PC-3 (cell line): Measurements from ENCODE around the gene TXNDC2. TPM values are rescaled to one million over a fixed set of nuclear protein-coding genes. Genes with fewer than 3 reads are reported as not detected.
"Not testable (repeated sequence)": the region's sequence is repeated elsewhere in the genome, so short reads cannot be mapped to it uniquely, and the experiment has no call there.

Experiments
- ATAC-seq: fragments of 200-7000 bp; cut with Tn5 transposase; 2 replicates; pipeline ENCODE4 v1.9.1; 2020; ENCODE audit warnings: mild to moderate bottlenecking, moderate library complexity
- BruUV-seq: library from RNA; stranded (reverse); fragments of 400-500 nt; replicated peaks from 2 replicates; lab custom pipeline; 2021; lab: Mats Ljungman, UMichigan
- CTCF ChIA-PET: fragments of 300-600 bp; sonication (Branson Sonifier 250); formaldehyde crosslinking; loops from one replicate; lab custom pipeline; 2022; ENCODE audit warnings: antibody characterized with exemption; lab: Charles Lee
- POLR2A ChIA-PET: fragments of 300-600 bp; sonication (Branson Sonifier 250); formaldehyde crosslinking; loops from one replicate; lab custom pipeline; 2022; ENCODE audit warnings: antibody characterized with exemption; ENCODE audit not compliant: unreplicated experiment; lab: Charles Lee
- DNase-seq: peaks from one replicate; pipeline ENCODE4 v3.0.0-alpha.2; 2015
- H2AFZ ChIP-seq: fragments of 300-600 bp; sonication (generic); 2 replicates; pipeline ENCODE4 v1.6.0; 2016; ENCODE audit warnings: antibody characterized with exemption, low read length
- H3F3A ChIP-seq: fragments of 300-600 bp; sonication (generic); one replicate; pipeline ENCODE4 v1.6.0; 2017; ENCODE audit warnings: antibody characterized with exemption, low read length, control low read depth, mild to moderate bottlenecking; ENCODE audit not compliant: unreplicated experiment
- H3K27ac ChIP-seq: fragments of 300-600 bp; sonication (generic); 2 replicates; pipeline ENCODE4 v1.5.1; 2016; ENCODE audit warnings: mild to moderate bottlenecking, low read length
- H3K27me3 ChIP-seq: fragments of 300-600 bp; sonication (generic); 2 replicates; pipeline ENCODE4 v1.6.1; 2016; ENCODE audit warnings: low read length, mixed read lengths
- H3K36me3 ChIP-seq: fragments of 300-600 bp; sonication (generic); 2 replicates; pipeline ENCODE4 v1.6.1; 2016; ENCODE audit warnings: low read depth, mixed run types, low read length, mixed read lengths
- H3K4me1 ChIP-seq: fragments of 300-600 bp; sonication (generic); 2 replicates; pipeline ENCODE4 v1.5.1; 2016; ENCODE audit warnings: low read length; ENCODE audit not compliant: insufficient read depth
- H3K4me2 ChIP-seq: fragments of 300-600 bp; sonication (generic); 2 replicates; pipeline ENCODE4 v1.6.0; 2016; ENCODE audit warnings: low read length
- H3K4me3 ChIP-seq: fragments of 300-600 bp; sonication (generic); 2 replicates; pipeline ENCODE4 v1.5.1; 2016; ENCODE audit warnings: mild to moderate bottlenecking, low read length, mixed read lengths
- H3K79me2 ChIP-seq: fragments of 300-600 bp; sonication (generic); 2 replicates; pipeline ENCODE4 v1.6.1; 2017; ENCODE audit warnings: low read length, mixed read lengths
- H3K9ac ChIP-seq: fragments of 300-600 bp; sonication (generic); 2 replicates; pipeline ENCODE4 v1.6.0; 2016; ENCODE audit warnings: mild to moderate bottlenecking, low read length
- H3K9me2 ChIP-seq: fragments of 300-600 bp; sonication (generic); replicated peaks from 2 replicates; pipeline ENCODE4 v1.6.1; 2016; ENCODE audit warnings: mixed run types, low read length, mixed read lengths
- H3K9me3 ChIP-seq: fragments of 300-600 bp; sonication (generic); 2 replicates; pipeline ENCODE4 v1.6.1; 2016; ENCODE audit warnings: low read length, mixed read lengths
- H4K20me1 ChIP-seq: fragments of 300-600 bp; sonication (generic); 2 replicates; pipeline ENCODE4 v1.6.1; 2016; ENCODE audit warnings: low read length, mixed read lengths
- CTCF ChIP-seq: fragments of 300-600 bp; sonication (generic); conservative IDR thresholded peaks from 2 replicates; pipeline ENCODE4 v1.5.1; 2017; ENCODE audit warnings: antibody characterized with exemption, low read depth, mild to moderate bottlenecking, low read length
- EZH2 ChIP-seq: fragments of 300-600 bp; sonication (generic); IDR thresholded peaks from one replicate; pipeline ENCODE4 v1.6.1; 2017; ENCODE audit warnings: antibody characterized with exemption, mild to moderate bottlenecking, low read length; ENCODE audit not compliant: unreplicated experiment
- EZH2phosphoT487 ChIP-seq: fragments of 300-600 bp; sonication (generic); IDR thresholded peaks from 2 replicates; pipeline ENCODE4 v1.6.1; 2018; ENCODE audit warnings: mild to moderate bottlenecking, antibody characterized with exemption, low read length, borderline replicate concordance
- intact Hi-C: fragments of 100-400 bp; cut with micrococcal nuclease; formaldehyde crosslinking; loops from 2 replicates; pipeline ENCODE4 v1.9.0; 2023
- total RNA-seq: library from RNA; depleted of rRNA; stranded (reverse); fragments of >200 nt; gene quantifications from 2 replicates; pipeline ENCODE4 v1.2.3, GENCODE V29; 2014

Gene TXNDC2
- total RNA-seq, 1 experiment from 2014 or later = 0.87 TPM

- no peaks in the 10 kb centered on the region for H3K9me3 ChIP-seq
- no peaks in the 10 kb centered on the region for H3K9me2 ChIP-seq
- ATAC-seq = no peak
- no peak overlapping the region for H3K27ac ChIP-seq
- H4K20me1 ChIP-seq = no peaks in the 10 kb centered on the region
- H2AFZ ChIP-seq = no peak overlapping the region
- POLR2A ChIA-PET = no interaction called here
- intact Hi-C loops = no loop called here
- 0 out of 2 replicates have a peak, but pooled peaks cover 8% of the 10 kb centered on the region for H3K4me1 ChIP-seq
- H3K9ac ChIP-seq = no peak overlapping the region
- H3K27me3 ChIP-seq = no peaks in the 10 kb centered on the region
- no peaks in the 10 kb centered on the region for H3K36me3 ChIP-seq
- no TSS peak for BruUV-seq
- CTCF ChIA-PET = no interaction called here
- no peak overlapping the region for H3K4me2 ChIP-seq
- DNase-seq = no peak
- H3F3A ChIP-seq = no peaks in the 10 kb centered on the region
- no peaks in the 10 kb centered on the region for H3K79me2 ChIP-seq
- no peak overlapping the region for H3K4me3 ChIP-seq
- TF ChIP-seq CTCF (no peak), EZH2 (no peak), EZH2phosphoT487 (no peak)
These were observed 5.2 kb downstream of the TXNDC2 start for GRCh38 chr18:9890957-9891356.

GRCh38 chr18:9891515-9891914, 5.7 kb downstream of the TXNDC2 start:
- ATAC-seq (peak; percentile 29; the same call in 1 of the 2 replicates), DNase-seq (peak; percentile 46)
- H2AFZ ChIP-seq, H3K27me3 ChIP-seq, CTCF ChIA-PET, H3K9ac ChIP-seq, H3K4me3 ChIP-seq, POLR2A ChIA-PET, H3K9me2 ChIP-seq, H3K27ac ChIP-seq, H3K79me2 ChIP-seq, H3K9me3 ChIP-seq, BruUV-seq, H3K4me1 ChIP-seq, H3K4me2 ChIP-seq, H3F3A ChIP-seq, H4K20me1 ChIP-seq, intact Hi-C loops, H3K36me3 ChIP-seq: not testable (repeated sequence)

GRCh38 chr18:9894454-9895068, 8.8 kb downstream of the TXNDC2 start:
- no peak overlapping the region for H3K4me3 ChIP-seq
- no peaks in the 10 kb centered on the region for H3K9me3 ChIP-seq
- H3K9me2 ChIP-seq = no peaks in the 10 kb centered on the region
- TF ChIP-seq CTCF = no peak
- no peak for TF ChIP-seq EZH2phosphoT487
- no peak for TF ChIP-seq EZH2
- no peaks in the 10 kb centered on the region for H4K20me1 ChIP-seq
- POLR2A ChIA-PET = no interaction called here
- H3K9ac ChIP-seq = no peak overlapping the region
- H3K36me3 ChIP-seq = no peaks in the 10 kb centered on the region
- H3K4me1 ChIP-seq = peaks cover 12% of the 10 kb centered on the region
- ATAC-seq = no peak
- H3K79me2 ChIP-seq = no peaks in the 10 kb centered on the region
- no peak overlapping the region for H3K27ac ChIP-seq
- no peak for DNase-seq
- intact Hi-C loops = no loop called here
- CTCF ChIA-PET = no interaction called here
- no peaks in the 10 kb centered on the region for H3K27me3 ChIP-seq
- no peak overlapping the region for H3K4me2 ChIP-seq
- BruUV-seq = no TSS peak
- no peak overlapping the region for H2AFZ ChIP-seq
- no peaks in the 10 kb centered on the region for H3F3A ChIP-seq
